Breast epithelium (tissue), 4 donors: ENCODE measurements around the gene PWWP2B. TPM values are rescaled to one million over a fixed set of nuclear protein-coding genes. Genes with fewer than 3 reads are reported as not detected.
"Not testable (repeated sequence)": the region's sequence is repeated elsewhere in the genome, so short reads cannot be mapped to it uniquely, and the experiment has no call there.

ENCODE experiments used
- DNase-seq, 2 donors: peaks; one replicate each; pipeline ENCODE4 v3.0.0-alpha.2; 2019; ENCODE audit warnings: low spot score in 2 of 2
- H3K27ac ChIP-seq, 2 donors: fragments of 200-600 bp; sonication (generic) in 1 of 2; one replicate each; pipeline ENCODE4 v1.5.1; 2016 to 2019; ENCODE audit warnings: mild to moderate bottlenecking in 1 of 2
- H3K27me3 ChIP-seq, 2 donors: fragments of 200-600 bp; sonication (generic) in 1 of 2; one replicate each; pipeline versions ENCODE4 v1.5.1 to v1.6.0; 2017 to 2019; ENCODE audit warnings: control low read depth in 1 of 2, mild to moderate bottlenecking in 1 of 2
- H3K36me3 ChIP-seq: fragments of 200-600 bp; one replicate; pipeline ENCODE4 v1.5.1; 2019
- H3K4me1 ChIP-seq, 2 donors: fragments of 200-600 bp; sonication (generic); one replicate each; pipeline ENCODE4 v1.5.1; 2016 to 2019; ENCODE audit warnings: control low read depth in 1 of 2
- H3K4me3 ChIP-seq, 3 donors: fragments of 200-600 bp; sonication (generic); 1 replicate in 2 of 3; 2 replicates in 1 of 3; pipeline ENCODE4 v1.5.1; 2016 to 2019; ENCODE audit warnings: mild to moderate bottlenecking in 3 of 3, moderate library complexity in 2 of 3
- H3K9me3 ChIP-seq, 2 donors: fragments of 200-600 bp; sonication (generic) in 1 of 2; one replicate each; pipeline ENCODE4 v1.5.1; 2016 to 2019; ENCODE audit warnings: control low read depth in 1 of 2
- POLR2A ChIP-seq: fragments of 450-650 bp; IDR thresholded peaks from one replicate; pipeline ENCODE4 v1.6.1; 2016; ENCODE audit warnings: antibody characterized with exemption, mild to moderate bottlenecking, moderate library complexity
- POLR2AphosphoS5 ChIP-seq, 3 donors: sonication (generic); formaldehyde crosslinking; IDR thresholded peaks; one replicate each; pipeline ENCODE4 v1.6.1; 2017; ENCODE audit warnings: antibody characterized with exemption in 3 of 3
- intact Hi-C: fragments of 100-400 bp; cut with DNase I; formaldehyde crosslinking; loops from one replicate; pipeline ENCODE4 v1.15.1; 2023; ENCODE audit warnings: low total_unique reads
- total RNA-seq, 3 donors: library from RNA; depleted of rRNA; stranded (reverse); fragments of >200 nt; gene quantifications; one replicate each; pipeline ENCODE4 v1.1.0, GENCODE V29; 2016
- TF ChIP-seq, protein P1 (sequence below), 3 donors: fragments of 450-650 bp; IDR thresholded peaks; one replicate each; pipeline ENCODE4 v1.5.1; 2016 to 2017; ENCODE audit warnings: antibody characterized with exemption in 3 of 3, mild to moderate bottlenecking in 3 of 3, moderate library complexity in 3 of 3

Gene PWWP2B
- total RNA-seq, 3 donors from 2014 or later = 10.7 to 15.5 (median 13.4) TPM

DNA sequence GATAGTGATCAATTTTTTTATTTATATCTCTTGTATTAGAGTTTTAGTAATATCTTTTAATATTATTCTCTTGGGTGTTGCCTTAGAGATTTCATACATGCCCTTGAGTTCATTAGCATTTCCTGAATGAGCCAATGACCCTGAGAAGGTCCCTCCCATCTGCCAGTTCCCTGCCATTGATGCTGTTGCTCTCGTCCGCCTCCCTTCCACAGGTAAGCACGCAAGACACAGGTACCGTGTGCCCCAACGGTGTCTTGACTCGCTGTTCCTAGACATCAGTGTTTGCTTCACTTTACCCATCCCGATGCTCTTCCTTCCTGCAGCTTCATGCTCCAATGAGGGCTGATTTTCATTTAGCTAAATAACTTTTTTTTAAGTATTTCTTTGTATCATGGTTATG is 19.7 kb upstream of the PWWP2B start:
- TF ChIP-seq POLR2A (no peak), POLR2AphosphoS5 (IDR thresholded peaks at IDR 0.05) (no peak)
- TF ChIP-seq, protein P1, sequence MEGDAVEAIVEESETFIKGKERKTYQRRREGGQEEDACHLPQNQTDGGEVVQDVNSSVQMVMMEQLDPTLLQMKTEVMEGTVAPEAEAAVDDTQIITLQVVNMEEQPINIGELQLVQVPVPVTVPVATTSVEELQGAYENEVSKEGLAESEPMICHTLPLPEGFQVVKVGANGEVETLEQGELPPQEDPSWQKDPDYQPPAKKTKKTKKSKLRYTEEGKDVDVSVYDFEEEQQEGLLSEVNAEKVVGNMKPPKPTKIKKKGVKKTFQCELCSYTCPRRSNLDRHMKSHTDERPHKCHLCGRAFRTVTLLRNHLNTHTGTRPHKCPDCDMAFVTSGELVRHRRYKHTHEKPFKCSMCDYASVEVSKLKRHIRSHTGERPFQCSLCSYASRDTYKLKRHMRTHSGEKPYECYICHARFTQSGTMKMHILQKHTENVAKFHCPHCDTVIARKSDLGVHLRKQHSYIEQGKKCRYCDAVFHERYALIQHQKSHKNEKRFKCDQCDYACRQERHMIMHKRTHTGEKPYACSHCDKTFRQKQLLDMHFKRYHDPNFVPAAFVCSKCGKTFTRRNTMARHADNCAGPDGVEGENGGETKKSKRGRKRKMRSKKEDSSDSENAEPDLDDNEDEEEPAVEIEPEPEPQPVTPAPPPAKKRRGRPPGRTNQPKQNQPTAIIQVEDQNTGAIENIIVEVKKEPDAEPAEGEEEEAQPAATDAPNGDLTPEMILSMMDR (IDR thresholded peaks at IDR 0.05) = no peak
- no peaks in the 10 kb centered on the region for H3K36me3 ChIP-seq
- intact Hi-C loops = no loop called here

DNA sequence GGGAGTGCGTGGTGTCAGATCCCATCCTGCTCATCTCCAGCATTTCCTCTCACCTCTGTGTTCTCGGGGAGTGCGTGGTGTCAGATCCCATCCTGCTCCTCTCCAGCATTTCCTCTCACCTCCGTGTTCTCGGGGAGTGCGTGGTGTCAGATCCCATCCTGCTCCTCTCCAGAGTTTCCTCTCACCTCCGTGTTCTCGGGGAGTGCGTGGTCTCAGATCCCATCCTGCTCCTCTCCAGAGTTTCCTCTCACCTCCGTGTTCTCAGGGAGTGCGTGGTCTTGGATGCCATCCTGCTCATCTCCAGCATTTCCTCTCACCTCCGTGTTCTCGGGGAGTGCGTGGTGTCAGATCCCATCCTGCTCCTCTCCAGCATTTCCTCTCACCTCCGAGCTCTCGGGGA is 18.0 kb upstream of the PWWP2B start:
- peak in 1 of 2 donors; percentile 17 for DNase-seq
- H3K36me3 ChIP-seq, H3K9me3 ChIP-seq, H3K4me1 ChIP-seq, H3K4me3 ChIP-seq, H3K27ac ChIP-seq, intact Hi-C loops, H3K27me3 ChIP-seq: not testable (repeated sequence)

More for the DNA sequence above, 19.7 kb upstream of the PWWP2B start:
- no peaks in the 10 kb centered on the region for H3K4me1 ChIP-seq
- H3K27me3 ChIP-seq = no peaks in the 10 kb centered on the region
- H3K4me3 ChIP-seq = no peak overlapping the region
- H3K27ac ChIP-seq = no peak overlapping the region
- H3K9me3 ChIP-seq = peaks cover 1 to 5% of the 10 kb centered on the region in 2 donors
- no peak for DNase-seq

GRCh38 chr10:132380986-132381385 is 16.0 kb upstream of the PWWP2B start:
- H3K4me1 ChIP-seq, H3K36me3 ChIP-seq, DNase-seq, H3K27ac ChIP-seq, H3K9me3 ChIP-seq, H3K27me3 ChIP-seq, intact Hi-C loops, H3K4me3 ChIP-seq: not testable (repeated sequence)

- H3K27ac ChIP-seq = no peak overlapping the region
- DNase-seq = no peak
- H3K27me3 ChIP-seq = no peaks in the 10 kb centered on the region
- H3K36me3 ChIP-seq = no peaks in the 10 kb centered on the region
- no peaks in the 10 kb centered on the region for H3K4me1 ChIP-seq
- TF ChIP-seq, protein P1 (IDR thresholded peaks at IDR 0.05) = no peak
- TF ChIP-seq POLR2AphosphoS5 (IDR thresholded peaks at IDR 0.05) (no peak), POLR2A (no peak)
- H3K9me3 ChIP-seq = peaks cover 3 to 5% of the 10 kb centered on the region in 2 donors
- H3K4me3 ChIP-seq = no peak overlapping the region
- intact Hi-C loops = no loop called here
Measured at GRCh38 chr10:132381741-132382140, 15.3 kb upstream of the PWWP2B start.

GRCh38 chr10:132382231-132382922 is 14.6 kb upstream of the PWWP2B start:
- Histone ChIP-seq H3K36me3 (no peaks in the 10 kb centered on the region), H3K9me3 (peaks cover 3 to 5% of the 10 kb centered on the region in 2 donors), H3K4me3 (no peak overlapping the region), H3K27me3 (no peaks in the 10 kb centered on the region), H3K27ac (no peak overlapping the region), H3K4me1 (no peaks in the 10 kb centered on the region)
- intact Hi-C loops = no loop called here
- no peak for DNase-seq
- TF ChIP-seq POLR2A (no peak), POLR2AphosphoS5 (IDR thresholded peaks at IDR 0.05) (no peak)
- TF ChIP-seq, protein P1 (IDR thresholded peaks at IDR 0.05) = no peak

DNA sequence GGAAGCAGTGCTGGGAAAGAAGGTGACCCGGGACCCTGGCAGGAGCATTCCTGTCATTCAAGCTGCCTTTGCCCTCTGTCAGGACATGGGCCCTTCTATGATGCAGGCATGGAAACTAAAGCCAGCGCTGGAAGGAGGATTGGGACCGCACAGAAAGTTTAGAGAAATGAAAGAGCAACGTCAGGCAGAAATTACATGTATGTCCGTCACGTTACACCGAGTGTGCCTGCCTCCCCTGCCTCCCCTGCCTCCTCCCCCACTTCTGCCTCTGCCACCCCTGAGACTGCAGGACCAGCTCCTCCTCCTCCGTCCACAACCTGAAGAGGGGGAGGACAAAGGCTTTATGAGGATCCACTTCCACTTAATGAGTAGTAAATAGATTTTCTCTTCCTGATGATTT is 13.9 kb upstream of the PWWP2B start:
- DNase-seq = peak in 1 of 2 donors; percentile 25
- no peak overlapping the region for H3K27ac ChIP-seq
- peaks cover 3 to 5% of the 10 kb centered on the region in 2 donors for H3K9me3 ChIP-seq
- H3K4me3 ChIP-seq = no peak overlapping the region
- no peaks in the 10 kb centered on the region for H3K27me3 ChIP-seq
- H3K4me1 ChIP-seq = no peaks in the 10 kb centered on the region
- TF ChIP-seq, protein P1 (IDR thresholded peaks at IDR 0.05) = no peak
- TF ChIP-seq POLR2AphosphoS5 (IDR thresholded peaks at IDR 0.05) = no peak
- TF ChIP-seq POLR2A = no peak
- intact Hi-C loops = no loop called here
- H3K36me3 ChIP-seq = no peaks in the 10 kb centered on the region
